RWPE2 (cell line): ENCODE measurements around the gene LYZ.

Experiments used
- ATAC-seq: fragments of 200-7000 bp; cut with Tn5 transposase; 3 replicates; pipeline ENCODE4 v1.9.1; 2021; ENCODE audit warnings: low read depth
- DNase-seq: peaks from one replicate; pipeline ENCODE4 v3.0.0-alpha.2; 2020; ENCODE audit warnings: low spot score
- H3K27ac ChIP-seq: fragments of 450-650 bp; 2 replicates; pipeline ENCODE4 v1.5.1; 2017; ENCODE audit warnings: mild to moderate bottlenecking; ENCODE audit not compliant: poor library complexity, severe bottlenecking
- H3K27me3 ChIP-seq: fragments of 250-450 bp; sonication (Bioruptor Pico); 2 replicates; pipeline ENCODE4 v1.5.1; 2021; ENCODE audit warnings: mild to moderate bottlenecking, moderate library complexity; ENCODE audit not compliant: insufficient read depth, poor library complexity, severe bottlenecking
- H3K36me3 ChIP-seq: fragments of 250-450 bp; sonication (Bioruptor Pico); 2 replicates; pipeline ENCODE4 v1.5.1; 2020; ENCODE audit warnings: low read depth, mild to moderate bottlenecking, moderate library complexity
- H3K4me1 ChIP-seq: fragments of 250-450 bp; sonication (Bioruptor Pico); 2 replicates; pipeline ENCODE4 v1.5.1; 2021; ENCODE audit warnings: mild to moderate bottlenecking, moderate library complexity; ENCODE audit not compliant: insufficient read depth, poor library complexity, severe bottlenecking
- H3K4me3 ChIP-seq: fragments of 250-450 bp; sonication (Bioruptor Pico); 2 replicates; pipeline ENCODE4 v1.5.1; 2021; ENCODE audit warnings: mild to moderate bottlenecking, moderate library complexity; ENCODE audit not compliant: severe bottlenecking
- H3K9me3 ChIP-seq: fragments of 250-450 bp; sonication (Bioruptor Pico); 2 replicates; pipeline ENCODE4 v1.5.1; 2021; ENCODE audit warnings: mild to moderate bottlenecking, moderate library complexity; ENCODE audit not compliant: severe bottlenecking
- TF ChIP-seq, protein P1 (sequence below): fragments of 450-650 bp; IDR thresholded peaks from one replicate; pipeline ENCODE4 v1.5.1; 2017; ENCODE audit warnings: mild to moderate bottlenecking, moderate library complexity; ENCODE audit not compliant: poor library complexity, severe bottlenecking

LYZ gene

DNA sequence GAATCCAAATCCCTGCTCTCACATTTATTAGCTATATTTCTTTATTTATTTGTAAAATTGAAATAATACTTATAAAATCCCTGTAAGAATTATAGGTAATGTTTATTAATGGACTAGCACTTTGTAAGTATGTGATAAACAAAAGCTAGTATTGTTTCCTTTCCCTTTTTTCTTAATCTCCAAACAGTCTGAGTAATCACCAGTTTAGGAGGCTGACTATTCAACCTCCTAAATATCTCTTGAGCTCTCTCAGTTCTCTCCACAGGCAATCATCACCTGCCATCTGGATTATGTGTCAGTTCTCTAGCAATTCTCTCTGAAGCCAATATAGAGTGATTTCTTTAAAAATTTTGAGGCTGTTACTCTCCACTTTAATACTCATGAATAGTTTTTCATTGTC, 9.2 kb upstream of the LYZ start:
- no peaks in the 10 kb centered on the region for H3K4me1 ChIP-seq
- no peak overlapping the region for H3K27ac ChIP-seq
- TF ChIP-seq, protein P1, sequence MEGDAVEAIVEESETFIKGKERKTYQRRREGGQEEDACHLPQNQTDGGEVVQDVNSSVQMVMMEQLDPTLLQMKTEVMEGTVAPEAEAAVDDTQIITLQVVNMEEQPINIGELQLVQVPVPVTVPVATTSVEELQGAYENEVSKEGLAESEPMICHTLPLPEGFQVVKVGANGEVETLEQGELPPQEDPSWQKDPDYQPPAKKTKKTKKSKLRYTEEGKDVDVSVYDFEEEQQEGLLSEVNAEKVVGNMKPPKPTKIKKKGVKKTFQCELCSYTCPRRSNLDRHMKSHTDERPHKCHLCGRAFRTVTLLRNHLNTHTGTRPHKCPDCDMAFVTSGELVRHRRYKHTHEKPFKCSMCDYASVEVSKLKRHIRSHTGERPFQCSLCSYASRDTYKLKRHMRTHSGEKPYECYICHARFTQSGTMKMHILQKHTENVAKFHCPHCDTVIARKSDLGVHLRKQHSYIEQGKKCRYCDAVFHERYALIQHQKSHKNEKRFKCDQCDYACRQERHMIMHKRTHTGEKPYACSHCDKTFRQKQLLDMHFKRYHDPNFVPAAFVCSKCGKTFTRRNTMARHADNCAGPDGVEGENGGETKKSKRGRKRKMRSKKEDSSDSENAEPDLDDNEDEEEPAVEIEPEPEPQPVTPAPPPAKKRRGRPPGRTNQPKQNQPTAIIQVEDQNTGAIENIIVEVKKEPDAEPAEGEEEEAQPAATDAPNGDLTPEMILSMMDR = no peak
- no peak for ATAC-seq
- H3K4me3 ChIP-seq = no peak overlapping the region
- no peaks in the 10 kb centered on the region for H3K36me3 ChIP-seq
- no peaks in the 10 kb centered on the region for H3K9me3 ChIP-seq
- no peaks in the 10 kb centered on the region for H3K27me3 ChIP-seq
- no peak for DNase-seq

DNA sequence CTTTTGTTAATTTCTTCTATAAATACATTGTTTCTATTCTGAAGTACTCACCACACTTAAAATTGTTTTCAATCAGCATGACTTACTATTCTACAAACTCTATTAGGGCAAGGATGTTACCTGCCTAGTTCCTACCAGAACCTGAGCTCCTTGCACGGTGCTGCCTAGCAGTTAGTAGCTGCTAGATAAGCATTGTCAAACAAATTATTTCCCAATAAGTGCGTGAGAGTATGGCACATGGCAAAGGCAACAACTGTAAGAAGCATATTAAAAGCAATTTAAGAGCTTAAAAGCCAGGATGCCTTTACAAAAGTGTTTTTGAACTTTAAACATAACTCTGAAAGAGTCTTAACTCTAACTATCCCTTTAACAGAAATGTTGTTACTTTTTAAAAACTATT, 8.2 kb upstream of the LYZ start:
- H3K9me3 ChIP-seq = no peaks in the 10 kb centered on the region
- H3K27ac ChIP-seq = no peak overlapping the region
- DNase-seq (no peak), ATAC-seq (no peak)
- no peak overlapping the region for H3K4me3 ChIP-seq
- TF ChIP-seq, protein P1 = no peak
- no peaks in the 10 kb centered on the region for H3K4me1 ChIP-seq
- no peaks in the 10 kb centered on the region for H3K36me3 ChIP-seq
- no peaks in the 10 kb centered on the region for H3K27me3 ChIP-seq

DNA sequence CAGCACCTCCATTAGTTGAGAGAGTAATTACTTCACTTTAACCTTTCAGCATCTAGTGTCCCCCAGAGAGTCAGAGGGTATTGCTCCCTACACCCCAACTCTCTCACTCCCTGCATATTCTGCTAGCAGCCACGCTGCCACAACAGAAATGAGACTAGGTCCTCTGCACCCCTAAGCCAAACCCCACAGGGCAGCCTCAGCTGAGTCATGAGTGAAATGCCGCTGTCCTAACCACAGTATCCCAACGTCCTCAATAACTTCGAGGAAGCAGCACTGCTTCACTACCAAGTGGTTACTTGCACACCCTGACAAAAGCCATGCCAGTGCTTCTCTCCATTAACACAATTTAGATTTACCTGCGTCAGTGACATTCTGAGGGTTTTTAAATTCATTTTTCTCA, 6.9 kb upstream of the LYZ start:
- H3K27me3 ChIP-seq = no peaks in the 10 kb centered on the region
- no peaks in the 10 kb centered on the region for H3K4me1 ChIP-seq
- DNase-seq (no peak), ATAC-seq (0 out of 3 replicates have a peak, but pooled peaks have one; percentile 29)
- no peaks in the 10 kb centered on the region for H3K9me3 ChIP-seq
- no peak overlapping the region for H3K4me3 ChIP-seq
- no peaks in the 10 kb centered on the region for H3K36me3 ChIP-seq
- TF ChIP-seq, protein P1 = no peak
- no peak overlapping the region for H3K27ac ChIP-seq

DNA sequence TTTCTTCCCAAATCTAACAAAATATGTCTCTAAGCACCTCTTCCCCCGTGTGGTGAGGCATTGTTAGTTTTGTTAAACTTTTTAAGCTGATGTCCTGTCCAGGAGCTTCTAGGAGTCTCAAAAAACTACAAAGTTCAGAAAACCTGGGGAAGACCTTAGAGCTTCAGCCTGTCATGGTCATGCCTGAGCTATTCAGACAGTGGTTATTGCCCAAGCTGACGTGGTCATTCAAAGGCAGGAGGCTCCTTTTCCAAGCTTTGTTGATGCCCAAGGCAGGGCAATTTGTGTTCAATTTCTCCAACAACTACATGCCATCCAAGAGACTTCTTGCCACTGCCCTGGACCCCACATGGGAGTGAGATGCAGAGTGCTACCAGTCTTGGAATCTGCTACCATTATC, 5.8 kb upstream of the LYZ start:
- Histone ChIP-seq H3K27me3 (no peaks in the 10 kb centered on the region), H3K4me1 (no peaks in the 10 kb centered on the region), H3K9me3 (no peaks in the 10 kb centered on the region), H3K36me3 (no peaks in the 10 kb centered on the region), H3K4me3 (no peak overlapping the region), H3K27ac (no peak overlapping the region)
- ATAC-seq (no peak), DNase-seq (no peak)
- TF ChIP-seq, protein P1 = no peak

DNA sequence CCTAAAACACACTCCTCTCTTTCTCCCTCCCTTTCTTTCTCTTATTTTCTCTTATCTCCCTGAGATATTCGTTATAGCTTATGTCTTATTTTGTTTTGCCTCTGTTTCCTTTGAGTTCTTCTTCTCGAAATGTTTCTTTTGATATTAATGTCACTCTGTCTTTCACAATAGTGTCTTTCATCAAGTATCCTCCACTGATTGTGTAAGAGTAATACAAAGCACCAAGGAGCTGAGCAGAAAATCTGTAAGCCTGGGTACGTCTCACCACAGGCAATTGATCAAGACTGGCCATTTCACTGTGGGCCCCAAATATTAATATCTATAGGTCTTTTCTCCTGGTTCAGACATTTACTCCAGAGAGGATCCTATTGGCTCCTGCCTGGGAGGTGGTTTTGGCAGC, 4.8 kb upstream of the LYZ start:
- Histone ChIP-seq H3K27ac (no peak overlapping the region), H3K4me1 (no peaks in the 10 kb centered on the region), H3K27me3 (no peaks in the 10 kb centered on the region), H3K9me3 (no peaks in the 10 kb centered on the region), H3K36me3 (no peaks in the 10 kb centered on the region), H3K4me3 (no peak overlapping the region)
- TF ChIP-seq, protein P1 = no peak
- ATAC-seq (no peak), DNase-seq (no peak)
